ENCODE data around the gene ANGPTL2.

The ANGPTL2 gene

DNA sequence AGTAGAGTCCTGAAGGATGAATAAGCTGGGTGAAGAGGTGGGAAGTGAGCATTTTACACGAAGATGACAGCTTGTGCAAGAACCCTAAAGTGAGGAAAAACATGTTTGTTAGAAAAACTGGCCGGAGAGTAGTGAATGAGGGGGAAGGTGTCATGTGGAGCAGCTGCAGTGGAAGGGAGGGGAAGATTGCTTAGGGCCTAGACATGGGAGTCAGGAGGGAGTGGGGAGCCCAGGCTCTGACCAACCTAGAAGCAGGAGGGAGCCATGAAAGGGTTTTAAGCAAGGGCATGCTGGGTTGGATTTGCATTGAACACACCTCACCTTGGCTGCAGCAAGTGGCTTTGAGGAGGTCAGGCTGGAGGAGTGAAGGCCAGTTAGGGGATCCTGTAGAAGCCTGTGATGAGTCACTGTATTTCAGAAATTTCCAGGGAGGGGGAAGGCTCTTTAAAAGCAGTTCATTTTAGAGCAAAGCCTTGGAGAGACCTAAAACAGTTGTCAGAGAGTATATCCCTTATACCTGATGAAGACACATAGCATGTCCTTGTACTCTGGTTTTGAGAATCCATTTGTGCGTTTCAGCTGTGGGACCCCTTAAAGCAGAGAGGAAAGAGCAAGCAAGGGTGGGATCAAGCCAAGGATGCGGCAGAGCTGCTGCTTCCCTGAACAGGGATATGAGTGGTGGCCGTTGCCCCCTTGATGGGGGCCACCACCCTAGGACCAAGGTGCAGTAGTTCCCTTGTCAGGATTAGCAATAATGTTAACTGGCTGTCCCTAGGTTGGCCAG is 45.4 kb downstream of the ANGPTL2 start:
- DNase-seq (ENCODE audit: low spot score) = no peak

- no peak for DNase-seq (ENCODE audit: low spot score)
Measured at GRCh38 chr9:127075624-127076372, 46.6 kb downstream of the ANGPTL2 start.

GRCh38 chr9:127074561-127075548 is 47.6 kb downstream of the ANGPTL2 start:
- no peak for DNase-seq (ENCODE audit: low spot score)

DNA sequence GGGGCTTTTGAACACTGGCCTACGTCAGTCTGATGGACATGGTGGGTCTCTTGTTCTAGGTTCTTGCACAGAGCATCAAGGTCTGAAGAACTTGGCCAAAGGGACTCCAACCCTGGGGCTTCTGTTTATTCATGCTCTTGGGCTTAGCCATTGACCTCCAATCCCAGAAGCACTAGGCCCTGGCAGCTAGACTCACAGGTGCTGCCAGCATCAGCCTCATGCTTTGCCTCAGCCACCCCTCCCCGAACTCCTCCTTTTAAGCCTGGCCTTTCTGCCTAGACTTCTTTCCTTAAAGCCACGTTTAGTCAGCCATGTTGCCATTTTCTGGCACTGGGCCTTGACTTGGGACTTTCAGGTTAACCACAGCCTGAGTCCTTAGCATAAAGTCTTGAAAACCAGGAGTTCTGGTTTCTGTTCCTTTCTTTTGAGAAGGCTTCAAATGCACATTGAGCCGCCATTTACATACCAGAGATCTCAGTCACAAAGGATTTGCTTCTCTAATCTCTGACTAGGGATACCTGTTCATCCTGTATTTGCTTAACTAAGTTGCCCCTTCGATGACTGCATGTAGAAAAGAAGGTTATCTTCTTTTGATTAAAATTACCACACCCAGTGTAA is 54.7 kb downstream of the ANGPTL2 start:
- DNase-seq (ENCODE audit: low spot score) = no peak

DNA sequence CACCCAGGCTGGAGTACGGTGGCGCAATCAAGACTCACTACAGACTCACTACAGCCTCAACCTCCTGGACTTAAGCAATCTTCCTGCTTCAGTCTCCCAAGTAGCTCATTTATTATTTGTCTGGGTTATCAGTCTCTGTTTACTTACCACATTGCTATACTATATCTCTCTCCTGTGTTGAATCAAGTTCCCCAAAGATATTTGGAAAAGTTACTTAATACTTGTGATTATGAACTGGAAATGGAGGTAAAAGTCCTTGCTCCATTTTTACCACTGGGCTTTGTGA is 55.6 kb downstream of the ANGPTL2 start:
- DNase-seq (ENCODE audit: low spot score) = no peak

DNA sequence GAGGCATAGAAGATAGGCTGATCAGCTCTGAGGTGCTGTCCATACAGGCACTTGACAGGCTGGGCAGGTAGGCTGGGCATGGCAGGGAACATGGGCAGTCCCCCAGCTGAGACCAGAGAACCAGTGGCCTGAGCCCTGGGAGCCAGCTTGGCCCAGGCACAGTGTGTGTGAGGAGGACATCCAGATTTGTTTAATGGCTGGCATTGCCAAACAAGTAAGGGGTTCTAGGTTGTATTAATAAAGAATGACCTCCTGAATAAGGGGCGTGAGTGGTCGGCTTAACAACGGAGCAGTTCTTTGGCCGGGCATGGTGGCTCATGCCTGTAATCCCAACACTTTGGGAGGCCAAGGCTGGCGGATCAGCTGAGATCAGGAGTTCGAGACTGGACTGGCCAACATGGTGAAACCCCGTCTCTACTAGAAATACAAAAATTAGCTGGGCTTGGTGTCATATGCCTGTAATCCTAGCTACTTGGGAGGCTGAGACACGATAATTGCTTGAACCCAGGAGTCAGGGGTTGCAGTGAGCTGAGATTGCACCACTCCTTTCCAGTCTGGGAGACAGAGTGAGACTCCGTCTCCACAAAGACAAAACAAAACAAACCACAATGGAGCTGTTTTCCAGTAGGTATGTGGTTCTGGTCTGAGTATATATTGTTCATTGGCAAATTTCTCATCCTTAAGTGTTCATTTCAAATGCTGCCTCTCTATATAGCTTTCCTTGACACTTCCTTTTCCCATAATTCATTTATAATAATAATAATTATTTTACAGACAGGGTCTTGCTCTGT is 56.2 kb downstream of the ANGPTL2 start:
- no peak for DNase-seq (ENCODE audit: low spot score)

DNA sequence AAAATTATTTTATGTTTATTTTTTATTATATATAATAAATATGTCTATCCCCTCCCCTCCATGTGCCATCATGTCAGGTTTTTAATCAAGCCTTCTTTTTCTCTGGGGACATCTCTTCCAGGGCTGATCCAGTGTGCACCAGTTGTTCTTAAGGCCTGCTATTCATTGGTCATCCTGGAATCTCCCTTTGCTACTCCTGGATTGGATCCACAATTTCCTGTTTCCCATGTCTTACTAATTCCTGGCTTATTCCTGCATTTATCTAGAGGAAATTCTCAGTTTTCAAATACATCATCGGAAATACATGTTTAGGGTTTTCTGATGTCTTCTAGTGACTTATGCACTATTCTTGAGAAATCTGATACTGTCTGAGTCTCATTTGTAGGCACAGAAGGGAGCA is 56.8 kb downstream of the ANGPTL2 start:
- DNase-seq (ENCODE audit: low spot score) = no peak

DNA sequence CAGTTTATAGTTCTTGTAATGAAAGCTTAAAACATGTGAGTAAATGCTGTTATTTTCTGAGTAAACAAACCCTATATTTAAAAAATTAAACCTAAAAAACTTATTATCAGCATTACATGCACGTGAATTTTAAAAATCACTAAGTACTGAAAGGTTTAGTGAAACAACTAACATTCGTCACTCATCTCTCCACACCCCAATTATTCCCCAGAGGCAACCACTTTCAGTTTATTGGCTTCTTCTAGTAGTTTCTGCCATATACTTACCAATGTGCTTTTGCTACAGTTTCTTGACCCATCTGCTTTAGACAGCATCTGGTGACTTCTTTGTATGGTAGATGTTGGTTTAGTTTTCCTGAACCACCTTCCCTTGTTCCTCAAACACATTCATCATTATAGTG is 58.1 kb downstream of the ANGPTL2 start:
- no peak for DNase-seq (ENCODE audit: low spot score)

DNA sequence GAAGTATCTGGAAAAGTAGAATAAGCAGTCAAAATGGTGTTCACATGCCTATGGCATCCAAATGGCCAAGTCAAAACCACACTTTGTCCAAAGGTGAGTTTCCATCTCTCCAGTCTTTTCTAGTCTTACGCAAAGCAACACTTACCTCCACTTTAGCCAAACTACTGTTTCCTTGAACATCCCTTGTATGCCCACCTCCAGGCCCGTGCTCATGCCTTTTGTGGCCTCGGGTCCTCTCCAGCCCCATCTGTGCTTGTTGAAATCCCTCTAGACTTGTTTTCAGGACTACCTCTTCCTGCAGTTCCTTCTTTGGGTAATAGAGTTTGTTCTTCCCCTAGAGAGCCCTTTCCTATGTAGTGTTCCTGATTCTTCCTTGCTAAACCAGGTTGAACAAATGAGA is 61.0 kb downstream of the ANGPTL2 start:
- no peak for DNase-seq (ENCODE audit: low spot score)

DNA sequence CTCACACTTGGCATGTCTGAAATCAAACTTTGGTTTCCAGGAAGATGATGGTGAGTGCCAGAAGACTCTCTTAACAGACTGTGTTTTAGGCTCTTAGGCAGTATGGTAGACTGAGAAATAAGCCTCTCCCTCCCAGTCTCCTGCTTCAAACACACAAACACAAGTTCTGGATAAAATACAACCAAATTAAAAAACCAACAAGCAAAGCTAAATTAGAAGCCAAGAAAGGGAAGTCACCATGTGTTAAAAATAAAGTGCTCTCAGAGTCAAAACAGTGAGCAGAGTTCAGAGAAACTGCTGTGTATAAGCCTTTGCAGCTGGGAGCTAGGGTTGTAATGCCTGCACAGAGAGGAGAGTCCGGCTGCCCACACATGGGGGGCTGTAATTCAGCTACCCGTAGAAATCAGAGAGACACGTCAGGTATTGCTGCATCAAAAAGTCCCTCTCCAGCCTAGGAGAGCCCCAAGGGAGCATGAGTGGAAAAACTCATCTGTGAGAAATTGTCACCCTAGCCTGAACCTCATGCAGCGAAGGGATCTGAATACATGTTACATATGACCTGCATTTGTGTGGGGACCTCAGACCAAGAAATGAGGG is 62.6 kb downstream of the ANGPTL2 start:
- DNase-seq (ENCODE audit: low spot score) = no peak

DNA sequence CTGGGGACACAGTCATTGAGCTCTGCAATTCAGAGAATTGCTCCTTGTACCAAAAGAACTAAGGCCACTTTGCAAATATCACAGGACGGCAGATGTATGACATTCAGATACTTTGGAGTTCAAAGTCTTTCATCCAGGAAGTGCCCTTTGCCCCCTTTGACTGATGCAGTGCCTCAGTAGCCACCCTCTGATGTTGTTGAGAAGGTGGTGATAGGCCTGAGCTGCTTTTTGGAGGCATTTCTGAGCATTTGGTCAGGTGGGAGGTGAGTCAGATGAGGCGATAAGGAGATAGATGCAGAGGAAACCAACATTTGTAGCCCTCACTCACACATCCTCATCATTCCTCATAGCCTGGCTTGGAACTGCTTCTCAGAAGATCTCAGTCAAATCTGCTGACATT is 63.4 kb downstream of the ANGPTL2 start:
- DNase-seq (ENCODE audit: low spot score) = no peak

- no peak for DNase-seq (ENCODE audit: low spot score)
Measured at GRCh38 chr9:127058645-127059021, 63.8 kb downstream of the ANGPTL2 start.

DNA sequence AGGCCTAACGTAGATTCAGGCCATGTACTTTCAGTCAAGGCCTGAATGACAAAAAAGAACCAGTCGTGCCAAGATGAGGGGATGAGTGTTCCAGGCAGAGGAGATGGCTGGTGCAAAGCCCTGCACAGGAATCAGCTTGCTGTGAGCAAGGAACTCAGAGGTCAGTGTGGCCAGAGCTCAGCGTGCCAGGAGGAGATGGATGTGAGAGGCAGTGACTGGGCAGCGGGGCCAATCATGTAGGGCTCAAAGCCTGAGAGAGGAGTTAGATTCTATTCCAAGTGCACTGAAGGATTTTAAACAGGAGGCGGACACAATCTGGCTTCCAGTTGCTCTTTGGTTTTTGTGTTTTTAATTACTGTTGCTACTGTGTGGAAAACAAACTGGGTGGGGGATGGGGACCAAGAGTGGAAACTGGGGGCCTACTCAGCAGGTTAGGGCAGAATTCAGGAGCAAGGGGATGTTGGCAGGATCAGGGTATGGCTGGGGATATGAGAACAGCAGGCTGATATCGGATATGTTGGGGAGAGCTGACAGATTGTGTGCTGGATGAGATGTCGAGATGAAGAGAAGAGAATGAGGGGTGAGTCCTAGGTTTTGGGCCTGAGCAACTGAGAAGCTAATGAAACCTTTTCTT is 64.3 kb downstream of the ANGPTL2 start:
- DNase-seq (ENCODE audit: low spot score) = no peak

GRCh38 chr9:127056446-127056845 is 66.0 kb downstream of the ANGPTL2 start:
- no peak for DNase-seq (ENCODE audit: low spot score)

GRCh38 chr9:127055745-127056402 is 66.6 kb downstream of the ANGPTL2 start:
- no peak for DNase-seq (ENCODE audit: low spot score)

DNA sequence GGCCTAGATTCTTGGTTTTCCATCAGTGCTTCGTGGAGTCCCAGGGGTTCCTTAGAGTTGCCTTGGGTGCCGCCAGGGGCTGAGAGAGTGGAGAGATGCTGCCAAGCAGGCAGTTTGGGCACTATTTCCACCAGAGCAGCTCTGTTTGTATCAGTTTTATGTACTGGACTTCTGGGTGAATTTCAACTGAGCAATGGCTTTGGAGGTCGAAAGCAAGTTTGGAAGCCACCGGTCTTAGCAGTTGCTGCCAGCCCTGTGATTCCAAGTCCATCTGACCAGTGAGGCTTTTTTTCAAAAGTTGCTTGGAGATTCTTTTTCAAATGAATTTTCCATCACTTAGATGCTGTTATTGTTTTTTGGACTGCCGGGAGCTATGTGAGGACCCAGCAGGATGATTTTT is 68.5 kb downstream of the ANGPTL2 start:
- DNase-seq (ENCODE audit: low spot score) = no peak

DNA sequence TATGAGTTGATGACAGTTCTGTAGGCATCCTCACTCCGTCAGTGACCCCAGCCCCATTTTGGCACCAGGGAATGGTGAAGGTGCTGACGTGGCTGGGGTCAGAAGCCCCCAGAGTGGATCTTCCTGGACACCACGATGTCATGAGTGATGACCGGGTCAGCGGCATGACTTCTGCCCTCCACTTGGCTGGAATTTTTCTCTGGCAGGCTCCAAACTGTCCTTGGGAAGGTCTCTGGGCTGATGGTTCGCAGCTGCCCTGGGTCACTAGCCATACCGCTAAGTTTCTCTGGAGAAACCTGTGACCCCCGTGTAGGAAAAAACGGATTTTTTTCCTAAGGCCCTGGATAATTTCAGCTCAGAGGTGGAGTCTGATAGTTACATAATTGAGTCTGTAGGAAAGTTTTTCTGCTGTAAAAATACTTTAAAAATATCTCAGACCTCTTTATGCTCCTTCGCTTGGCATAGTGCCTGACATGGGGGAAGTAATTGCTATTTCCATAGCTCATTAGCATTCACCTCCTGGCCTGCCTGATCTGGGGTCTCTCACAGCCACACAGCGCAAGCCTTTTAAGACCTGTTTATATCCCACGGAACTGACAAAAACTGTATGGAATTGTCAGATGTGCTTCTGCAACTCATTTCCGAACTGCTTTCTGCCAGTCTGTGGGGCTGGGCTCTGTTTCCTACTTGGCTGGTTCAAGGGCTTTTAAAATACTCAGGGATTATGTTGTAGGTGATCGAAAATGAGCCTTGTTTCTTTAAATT is 69.2 kb downstream of the ANGPTL2 start:
- no peak for DNase-seq (ENCODE audit: low spot score)

DNA sequence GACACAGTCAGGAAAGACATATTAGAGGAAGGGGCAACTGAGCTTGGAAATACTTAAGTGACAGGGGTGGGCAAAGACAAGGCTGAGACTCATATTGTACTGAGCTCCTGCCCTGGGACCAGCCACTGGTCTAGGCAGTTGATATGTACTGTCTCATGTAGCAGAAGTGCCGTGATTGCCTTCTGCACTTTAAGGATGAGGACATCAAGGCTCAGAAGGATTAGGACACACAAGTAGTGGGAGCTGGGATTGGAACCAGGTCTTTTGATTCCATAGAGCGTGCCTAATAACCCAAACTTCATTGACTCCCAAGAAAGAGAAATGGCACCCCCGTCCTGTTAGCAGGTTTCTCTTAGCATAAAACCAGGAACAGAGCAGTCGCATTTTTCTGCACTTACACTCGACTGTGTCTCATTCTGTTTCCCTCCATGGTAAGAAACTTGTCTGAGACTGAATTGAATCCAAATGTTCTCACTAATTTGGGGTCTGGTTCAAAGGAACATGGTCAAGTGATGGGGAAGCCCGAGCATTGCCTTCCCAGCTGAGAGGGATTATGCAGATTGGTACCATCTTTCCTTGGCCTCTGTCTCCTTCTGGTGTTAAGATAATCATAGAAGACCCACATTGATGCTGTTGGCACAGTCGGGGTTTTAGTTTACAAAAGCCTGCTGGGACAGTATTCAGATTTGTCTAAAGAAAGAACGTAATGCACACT is 70.4 kb downstream of the ANGPTL2 start:
- no peak for DNase-seq (ENCODE audit: low spot score)

GRCh38 chr9:127050591-127051001 is 71.8 kb downstream of the ANGPTL2 start:
- DNase-seq (ENCODE audit: low spot score) = no peak
